GM21576 (cell line): ENCODE data around the gene NAA60.
A peak's percentile ranks its signal among the peaks of the same experiment; 100 is the strongest.

Source experiments
- ATAC-seq: cut with Tn5 transposase; IDR thresholded peaks from one replicate; pipeline ENCODE4 v1.9.1; 2021; ENCODE audit warnings: mild to moderate bottlenecking, moderate library complexity; ENCODE audit not compliant: unreplicated experiment

NAA60 gene

GRCh38 chr16:3443108-3444031 is at the start of gene NAA60, which contains the start of gene ZNF597:
Gene NAA60 (plus strand): TSS chr16:3443680. CDS start chr16:3476228, 32,548 bp downstream.
Gene ZNF597 (minus strand): TSS chr16:3443504. CDS start chr16:3443153, 351 bp downstream.
- peak; percentile 82 for ATAC-seq

DNA sequence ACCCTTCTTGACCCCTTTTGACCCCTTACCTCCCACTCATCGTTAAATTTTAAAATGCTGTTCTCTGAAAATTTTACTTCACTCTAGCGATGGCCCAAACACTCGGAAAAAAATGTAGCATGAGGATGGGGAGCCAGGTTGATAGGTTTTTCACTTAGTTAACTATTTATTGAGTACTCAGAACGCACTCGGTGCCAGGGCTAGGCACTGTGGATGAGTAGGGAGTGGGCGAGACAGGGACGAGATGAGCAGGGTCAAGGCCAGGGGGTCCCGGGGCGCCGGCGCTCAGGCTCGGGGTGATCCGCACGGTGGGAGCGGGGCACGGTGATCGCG is 43.1 kb upstream of the NAA60 start:
- ATAC-seq: peak; percentile 14

GRCh38 chr16:3400779-3401688 is 42.4 kb upstream of the NAA60 start, which contains the start of the genes ZNF174 and ZSCAN32:
Gene ZNF174 (plus strand): TSS chr16:3401215. CDS start chr16:3402005, 790 bp downstream.
Gene ZSCAN32 (minus strand): TSS chr16:3401004. CDS start chr16:3397557, 3,447 bp downstream.
- peak; percentile 98 for ATAC-seq

- ATAC-seq: no peak
Measured at GRCh38 chr16:3401719-3402397, 41.6 kb upstream of the NAA60 start.

DNA sequence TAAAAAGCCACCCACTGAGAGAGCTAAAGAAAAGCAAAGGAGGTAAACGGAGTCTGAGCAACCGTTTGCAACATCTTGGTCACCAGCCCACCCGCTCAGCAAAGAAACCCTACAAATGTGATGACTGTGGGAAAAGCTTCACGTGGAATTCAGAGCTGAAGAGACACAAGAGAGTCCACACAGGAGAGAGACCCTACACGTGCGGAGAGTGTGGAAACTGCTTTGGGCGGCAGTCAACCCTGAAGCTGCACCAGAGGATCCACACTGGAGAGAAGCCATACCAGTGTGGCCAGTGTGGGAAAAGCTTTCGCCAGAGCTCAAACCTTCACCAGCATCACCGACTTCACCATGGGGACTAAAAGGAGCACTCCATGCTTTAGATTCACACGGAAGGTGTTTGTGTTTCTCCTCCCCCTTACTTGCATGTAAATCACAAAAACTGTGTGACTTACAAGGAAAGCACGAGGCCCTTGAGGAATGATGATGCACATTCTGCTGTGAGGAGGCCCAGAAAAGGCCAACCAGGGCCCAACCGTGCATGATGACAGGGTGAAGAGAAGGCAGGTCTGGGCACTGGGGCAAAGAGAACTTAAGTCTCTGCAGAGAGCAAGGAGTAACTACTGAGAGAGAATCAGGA is 34.8 kb upstream of the NAA60 start:
- no peak for ATAC-seq

DNA sequence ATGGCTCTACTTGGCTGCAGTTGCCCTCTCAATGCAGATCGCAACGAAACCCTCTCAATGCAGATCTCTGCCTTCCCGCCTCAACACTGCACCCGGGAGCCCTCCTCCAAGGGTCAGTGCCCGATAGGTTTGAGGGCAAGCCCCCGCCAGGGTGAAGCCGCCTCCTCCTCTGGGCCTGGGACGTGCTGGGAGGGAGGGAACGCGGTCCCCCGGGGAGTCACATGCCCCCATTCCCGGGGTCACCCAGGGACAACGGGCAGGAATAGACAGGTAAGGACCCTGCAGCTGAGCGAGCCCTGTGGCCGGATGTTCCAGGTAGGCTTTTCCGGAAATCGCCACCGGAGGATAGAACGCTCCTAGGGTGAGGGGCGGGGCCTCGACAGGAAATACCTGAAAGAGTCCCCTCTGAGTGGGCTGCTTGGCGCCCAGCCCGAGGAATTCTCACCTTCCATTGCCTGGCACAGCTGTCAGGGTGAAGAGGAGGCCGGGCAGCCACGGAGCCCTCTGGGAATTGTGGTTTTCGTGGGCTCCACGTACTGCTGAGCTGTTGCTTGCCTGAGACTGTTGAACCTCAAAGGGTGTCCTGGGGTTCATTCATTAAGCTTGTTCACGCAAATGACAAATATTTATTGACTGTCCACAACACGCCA is 29.6 kb upstream of the NAA60 start:
- ATAC-seq: no peak

DNA sequence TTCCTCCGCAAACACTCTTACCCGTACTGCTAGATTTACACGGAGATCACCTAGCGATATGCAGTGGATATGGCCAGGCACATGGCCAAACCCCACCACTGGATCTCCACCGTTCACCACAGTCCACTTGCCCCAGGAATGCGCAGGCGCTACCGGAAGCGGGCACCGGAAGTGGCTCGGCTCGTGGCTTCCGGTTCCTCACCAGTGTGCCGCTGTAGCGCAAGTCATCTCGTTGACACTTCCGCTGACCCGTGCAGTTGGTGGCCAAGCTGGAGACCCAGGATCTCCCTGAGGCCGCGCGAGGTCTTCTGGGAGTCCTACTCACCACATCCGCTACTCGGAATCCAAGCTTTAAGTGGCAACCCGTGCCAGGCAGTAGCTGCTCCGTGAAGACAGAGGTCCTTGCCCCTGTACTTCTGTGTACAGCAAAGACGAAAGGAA is 11.7 kb upstream of the NAA60 start:
- ATAC-seq: no peak

- no peak for ATAC-seq
Measured at GRCh38 chr16:3434373-3434772, 9.1 kb upstream of the NAA60 start.

GRCh38 chr16:3439637-3440036 is 3.8 kb upstream of the NAA60 start:
- ATAC-seq: no peak

DNA sequence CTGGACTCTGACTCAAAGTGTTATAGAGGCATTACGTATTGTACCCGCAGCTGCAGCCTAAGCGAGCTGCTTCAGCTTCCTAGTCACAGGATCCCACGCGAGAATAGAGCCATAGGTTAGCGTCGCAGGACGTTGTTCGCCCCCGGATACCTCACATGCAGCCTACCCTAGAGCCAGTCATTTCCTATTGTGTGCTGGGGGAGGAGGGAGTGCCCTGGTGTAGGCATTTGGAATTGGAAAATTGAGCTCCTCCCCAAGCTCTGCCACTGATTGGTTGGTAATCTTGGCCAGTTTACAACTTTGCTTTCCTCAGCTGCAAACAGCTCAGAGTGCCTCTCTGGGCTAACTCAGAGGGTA is 530 bp downstream of the NAA60 start:
- no peak for ATAC-seq

DNA sequence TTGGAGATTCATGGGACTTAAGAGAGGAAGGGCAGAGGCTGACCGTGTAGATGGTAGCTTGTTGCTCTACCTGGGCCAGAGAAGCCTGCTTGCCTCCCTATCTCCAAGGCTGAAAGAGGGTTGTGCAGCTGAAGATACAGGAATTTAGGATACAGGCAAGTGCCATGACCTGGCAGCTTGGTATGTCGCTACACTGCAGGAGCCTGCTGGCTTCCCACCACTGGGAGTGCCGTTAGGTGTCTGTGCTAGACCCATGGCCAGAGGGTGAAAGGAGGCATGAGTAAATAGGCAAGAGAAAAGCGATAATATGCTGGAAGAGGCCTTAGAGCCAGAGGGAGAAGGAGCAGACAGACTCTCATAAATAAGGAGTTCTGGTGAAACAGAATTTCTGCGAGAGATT is 10.6 kb downstream of the NAA60 start:
- no peak for ATAC-seq

- ATAC-seq: no peak
Measured at GRCh38 chr16:3454631-3455147, 11.2 kb downstream of the NAA60 start.

DNA sequence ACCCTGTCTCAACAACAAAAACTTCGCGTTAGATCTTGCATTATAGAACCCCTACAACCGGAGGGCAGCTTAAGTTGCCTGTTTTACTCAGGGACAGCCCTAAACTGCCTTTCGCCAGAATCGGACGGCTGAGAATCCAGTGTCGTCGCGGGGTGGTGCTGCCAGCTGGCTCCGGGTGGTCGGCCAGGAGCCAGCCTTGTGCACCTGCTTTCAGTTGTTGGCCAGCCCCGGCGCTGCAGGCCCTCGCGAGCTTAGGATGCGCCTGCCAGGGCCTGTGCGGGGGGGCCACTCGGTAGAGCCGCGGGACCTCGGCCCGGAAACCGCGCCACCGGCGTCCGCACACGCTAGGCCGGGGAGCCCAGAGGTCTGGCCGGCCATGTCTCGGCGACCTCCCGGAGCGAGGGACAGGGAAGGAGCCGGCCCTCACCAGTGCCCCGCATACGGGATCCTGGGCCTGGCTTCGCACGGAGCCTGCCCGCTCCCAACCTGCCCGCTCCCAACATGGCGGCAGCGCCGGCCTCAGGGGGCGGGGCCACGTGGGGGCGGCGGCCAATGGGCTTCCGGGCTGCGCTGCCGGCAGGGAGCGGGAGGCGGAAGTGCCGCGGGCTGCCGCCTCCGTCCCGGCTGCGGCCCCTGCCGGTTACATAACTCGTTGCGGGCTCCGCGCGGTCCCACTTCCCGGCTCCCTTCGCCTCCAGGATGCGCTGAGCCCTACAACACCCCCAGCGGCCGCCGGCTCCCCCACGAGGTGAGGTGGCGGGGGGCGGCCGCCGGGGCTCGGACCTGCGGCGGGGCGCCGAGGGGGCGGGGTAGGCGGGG is 14.2 kb downstream of the NAA60 start:
- peak; percentile 66 for ATAC-seq

GRCh38 chr16:3458278-3458851 is 14.9 kb downstream of the NAA60 start:
- peak; percentile 17 for ATAC-seq

- no peak for ATAC-seq
Measured at GRCh38 chr16:3458852-3459361, 15.4 kb downstream of the NAA60 start.

- ATAC-seq: no peak
Measured at GRCh38 chr16:3459401-3460090, 16.1 kb downstream of the NAA60 start.

GRCh38 chr16:3460121-3460520 is 16.6 kb downstream of the NAA60 start:
- no peak for ATAC-seq

DNA sequence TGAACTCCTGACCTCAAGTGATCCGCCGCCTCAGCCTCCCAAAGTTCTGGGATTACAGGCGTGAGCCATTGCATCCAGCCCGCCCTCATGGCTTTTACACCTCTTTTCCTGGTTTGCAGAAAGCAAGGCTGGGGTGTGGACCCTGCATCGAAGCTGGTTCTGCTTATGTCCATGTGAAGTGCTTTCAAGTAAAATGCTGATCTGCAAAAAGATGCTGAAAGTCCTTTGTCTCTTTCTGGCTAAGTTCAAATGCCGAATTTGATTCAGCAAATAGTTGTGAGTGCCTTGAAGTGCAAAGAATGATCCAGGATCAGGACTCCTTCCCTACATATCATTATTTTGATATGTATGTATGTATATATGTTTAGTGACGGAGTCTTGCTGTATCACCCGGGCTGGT is 17.1 kb downstream of the NAA60 start:
- no peak for ATAC-seq
